Astrocyte of the spinal cord (primary cell): ENCODE data around the gene IL1RN.

Source experiments
- DNase-seq: peaks from one replicate; pipeline ENCODE4 v3.0.0; 2011; ENCODE audit warnings: low read depth, low spot score
- H3K4me3 ChIP-seq: 2 replicates; pipeline ENCODE4 v1.5.1; 2011; ENCODE audit warnings: low read depth, mild to moderate bottlenecking, low read length, moderate library complexity
- in situ Hi-C: cut with HindIII; loops from 2 replicates; pipeline ENCODE4 v1.10.0; 2017; ENCODE audit warnings: low sequenced_read_pairs
- TF ChIP-seq, protein P1 (sequence below): IDR thresholded peaks from 2 replicates; pipeline ENCODE4 v1.5.1; 2012; ENCODE audit warnings: low read depth, mild to moderate bottlenecking, low read length, inconsistent platforms

Gene IL1RN

DNA sequence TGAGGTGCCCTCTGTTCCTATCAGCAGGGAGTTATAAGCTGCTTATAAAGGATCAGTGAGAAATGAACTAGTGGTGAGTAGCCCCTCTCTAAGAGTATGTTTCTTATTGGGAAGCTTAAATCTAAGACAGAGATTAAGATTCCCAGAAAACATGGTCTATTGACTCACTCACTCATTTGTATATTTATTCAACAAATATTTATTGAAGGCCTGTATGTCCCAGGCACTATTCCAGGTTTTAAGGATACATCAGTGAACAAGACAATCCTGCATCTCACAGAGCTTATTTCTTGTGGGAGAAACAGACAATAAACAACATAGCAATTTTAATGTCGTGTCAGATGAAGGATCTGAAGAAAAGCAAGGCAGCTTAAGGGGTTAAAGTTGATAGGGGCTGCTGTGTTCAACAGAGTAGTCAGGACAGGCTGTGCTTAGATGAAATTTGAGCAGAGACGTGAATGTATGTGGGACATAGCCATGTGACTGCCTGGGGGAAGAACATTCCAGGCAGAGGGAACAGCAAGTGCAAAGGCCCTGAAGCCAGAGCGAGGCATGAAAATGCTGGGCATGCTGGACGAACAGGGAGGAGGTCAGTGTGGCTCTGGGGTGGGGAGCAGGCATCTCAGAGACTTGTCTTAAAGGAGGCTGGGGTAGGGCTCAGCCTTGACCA is 31.6 kb downstream of the IL1RN start:
- in situ Hi-C loops = no loop called here
- no peak overlapping the region for H3K4me3 ChIP-seq
- TF ChIP-seq, protein P1, sequence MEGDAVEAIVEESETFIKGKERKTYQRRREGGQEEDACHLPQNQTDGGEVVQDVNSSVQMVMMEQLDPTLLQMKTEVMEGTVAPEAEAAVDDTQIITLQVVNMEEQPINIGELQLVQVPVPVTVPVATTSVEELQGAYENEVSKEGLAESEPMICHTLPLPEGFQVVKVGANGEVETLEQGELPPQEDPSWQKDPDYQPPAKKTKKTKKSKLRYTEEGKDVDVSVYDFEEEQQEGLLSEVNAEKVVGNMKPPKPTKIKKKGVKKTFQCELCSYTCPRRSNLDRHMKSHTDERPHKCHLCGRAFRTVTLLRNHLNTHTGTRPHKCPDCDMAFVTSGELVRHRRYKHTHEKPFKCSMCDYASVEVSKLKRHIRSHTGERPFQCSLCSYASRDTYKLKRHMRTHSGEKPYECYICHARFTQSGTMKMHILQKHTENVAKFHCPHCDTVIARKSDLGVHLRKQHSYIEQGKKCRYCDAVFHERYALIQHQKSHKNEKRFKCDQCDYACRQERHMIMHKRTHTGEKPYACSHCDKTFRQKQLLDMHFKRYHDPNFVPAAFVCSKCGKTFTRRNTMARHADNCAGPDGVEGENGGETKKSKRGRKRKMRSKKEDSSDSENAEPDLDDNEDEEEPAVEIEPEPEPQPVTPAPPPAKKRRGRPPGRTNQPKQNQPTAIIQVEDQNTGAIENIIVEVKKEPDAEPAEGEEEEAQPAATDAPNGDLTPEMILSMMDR = no peak

DNA sequence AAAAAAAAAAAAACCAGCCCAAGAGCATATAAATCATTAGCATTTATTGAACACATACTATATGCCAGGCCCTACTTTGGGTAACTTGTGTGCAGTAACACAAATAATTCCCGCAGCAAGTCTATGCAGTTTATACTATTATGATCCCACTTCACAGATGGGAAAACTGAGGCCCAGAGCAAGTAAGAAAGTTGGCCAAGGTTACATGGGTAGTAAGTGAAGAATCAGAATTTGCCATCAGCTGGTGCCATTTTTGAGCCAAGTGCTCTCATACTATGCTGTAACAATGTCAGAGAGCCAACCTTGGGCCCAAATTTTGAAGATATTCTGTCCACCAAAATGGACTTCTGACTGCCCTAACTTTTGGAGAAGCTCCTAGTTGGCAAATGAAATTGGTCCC is 32.9 kb downstream of the IL1RN start:
- no peak for DNase-seq
- no peak overlapping the region for H3K4me3 ChIP-seq
- TF ChIP-seq, protein P1 = no peak
- in situ Hi-C loops = no loop called here

More for the DNA sequence above, 31.6 kb downstream of the IL1RN start:
- peak; percentile 39 for DNase-seq

DNA sequence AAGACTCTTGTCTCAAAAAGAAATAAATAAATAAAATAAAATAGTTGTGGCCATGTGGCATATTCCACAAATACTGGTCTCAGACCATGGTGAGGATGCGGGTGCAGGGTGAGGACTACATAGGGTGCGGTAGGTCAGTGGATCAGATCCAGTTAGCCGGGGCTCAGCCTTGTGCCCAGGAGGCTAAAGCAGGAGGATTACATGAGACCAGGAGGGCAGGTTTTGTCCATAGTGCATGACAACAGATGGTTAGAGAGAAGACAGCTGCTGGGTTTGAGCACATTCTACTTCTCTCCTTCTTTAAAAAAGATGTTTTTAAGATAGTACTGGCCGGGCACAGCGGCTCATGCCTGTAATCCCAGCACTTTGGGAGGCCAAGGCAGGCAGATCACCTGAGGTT is 33.6 kb downstream of the IL1RN start:
- H3K4me3 ChIP-seq = no peak overlapping the region
- TF ChIP-seq, protein P1 = no peak
- DNase-seq = no peak
- in situ Hi-C loops = no loop called here

DNA sequence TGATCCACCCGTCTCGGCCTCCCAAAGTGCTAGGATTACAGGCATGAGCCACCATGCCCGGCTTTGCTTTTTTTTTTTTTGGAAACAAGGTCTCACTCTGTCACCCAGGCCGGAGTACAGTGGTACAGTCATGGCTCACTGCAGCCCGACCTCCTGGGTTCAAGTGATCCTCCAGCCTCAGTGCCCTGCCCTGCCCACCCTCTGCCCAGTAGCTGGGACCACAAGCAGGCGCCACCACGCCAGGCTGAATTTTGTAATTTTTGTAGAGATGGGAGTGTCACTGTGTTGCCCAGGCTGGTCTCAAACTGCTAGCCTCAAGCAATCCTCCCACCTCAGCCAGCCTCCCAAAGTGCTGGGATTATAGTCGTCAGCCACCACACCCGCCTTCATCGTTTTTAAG is 34.8 kb downstream of the IL1RN start:
- H3K4me3 ChIP-seq = no peak overlapping the region
- DNase-seq = no peak
- TF ChIP-seq, protein P1 = no peak
- in situ Hi-C loops = no loop called here

DNA sequence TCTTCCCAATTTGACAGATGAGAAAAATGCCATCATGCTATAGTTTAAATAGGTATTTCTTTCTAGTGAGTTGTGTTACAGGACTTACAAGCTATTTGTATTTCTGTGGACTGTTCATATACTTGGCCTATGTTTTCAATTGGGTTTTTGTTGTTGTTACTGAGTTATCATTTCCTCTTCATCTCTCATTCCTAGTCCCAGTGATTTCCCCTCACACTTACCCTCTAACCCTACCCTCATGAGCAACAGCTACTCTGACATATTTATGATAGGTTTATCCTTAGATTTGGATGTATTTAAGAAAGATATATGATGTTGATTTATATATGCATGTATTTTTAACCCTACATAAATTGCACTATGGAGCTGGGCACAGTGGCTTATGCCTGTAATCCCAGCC is 35.5 kb downstream of the IL1RN start:
- in situ Hi-C loops = no loop called here
- H3K4me3 ChIP-seq = no peak overlapping the region
- DNase-seq = no peak
- TF ChIP-seq, protein P1 = no peak

DNA sequence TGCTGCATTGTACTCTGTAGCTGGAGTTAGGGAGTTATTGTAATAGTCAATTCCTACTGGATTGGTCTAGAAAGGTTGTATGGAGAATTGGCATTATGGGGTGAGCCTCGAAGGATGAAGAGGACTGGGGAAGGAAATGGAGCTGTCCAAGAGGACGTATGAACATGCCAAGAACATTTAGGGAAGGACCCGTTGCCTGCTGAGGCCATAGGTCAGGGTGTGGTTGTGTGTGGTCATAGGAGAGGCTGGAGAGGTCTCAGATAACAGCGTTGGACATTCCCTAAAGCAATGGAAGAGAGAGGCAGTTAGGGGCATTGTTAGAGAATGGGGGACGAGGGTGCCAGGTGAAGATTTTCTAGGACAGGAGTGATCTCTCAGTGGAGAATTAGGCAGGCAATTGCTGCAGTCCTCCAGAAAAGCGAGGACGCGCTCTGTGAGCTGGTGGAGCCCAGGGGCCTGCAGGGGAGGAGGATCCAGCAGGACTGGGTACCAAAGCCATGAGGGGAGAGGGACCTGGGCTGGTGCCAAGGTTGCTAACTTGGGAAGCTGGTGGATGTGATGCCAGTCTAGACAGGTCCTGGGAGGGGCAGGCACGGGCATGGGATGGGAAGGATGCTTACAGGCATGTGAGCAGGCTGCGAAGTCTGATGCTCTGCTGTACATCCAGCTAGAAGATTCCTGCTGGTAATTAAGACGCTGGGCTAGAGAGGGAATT is 37.0 kb downstream of the IL1RN start:
- no peak overlapping the region for H3K4me3 ChIP-seq
- no peak for DNase-seq
- TF ChIP-seq, protein P1 = no peak
- in situ Hi-C loops = no loop called here
